ENCODE measurements around the gene TBC1D9.

The TBC1D9 gene

GRCh38 chr4:140644470-140645185 is 111.6 kb downstream of the TBC1D9 start:
- no peak for DNase-seq

DNA sequence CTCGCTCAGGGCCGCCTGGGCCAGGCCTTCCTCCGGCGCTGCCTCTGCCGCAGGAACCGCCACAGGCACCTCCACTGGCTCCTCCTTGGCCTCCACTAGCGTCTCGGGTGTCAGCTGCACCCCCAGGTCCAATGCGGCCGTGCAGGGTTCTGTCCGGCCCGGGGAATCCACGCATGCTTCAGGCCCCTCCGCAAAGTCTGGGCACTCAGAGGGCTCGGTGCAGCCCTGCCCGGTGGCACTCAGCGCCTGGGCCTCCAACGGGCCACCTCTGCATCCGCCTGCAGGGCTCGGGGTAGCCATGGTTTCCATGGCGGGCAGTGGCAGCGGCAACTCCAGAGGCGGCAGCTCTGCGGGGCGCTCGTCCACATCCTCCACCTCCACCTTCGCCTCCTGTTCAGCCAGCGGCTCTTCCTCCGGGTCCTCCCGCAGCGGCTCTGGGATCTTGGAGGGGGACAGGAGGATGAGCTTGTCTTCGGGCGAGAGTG is 112.6 kb downstream of the TBC1D9 start:
- DNase-seq = no peak

GRCh38 chr4:140642674-140643437 is 113.3 kb downstream of the TBC1D9 start:
- DNase-seq = no peak

DNA sequence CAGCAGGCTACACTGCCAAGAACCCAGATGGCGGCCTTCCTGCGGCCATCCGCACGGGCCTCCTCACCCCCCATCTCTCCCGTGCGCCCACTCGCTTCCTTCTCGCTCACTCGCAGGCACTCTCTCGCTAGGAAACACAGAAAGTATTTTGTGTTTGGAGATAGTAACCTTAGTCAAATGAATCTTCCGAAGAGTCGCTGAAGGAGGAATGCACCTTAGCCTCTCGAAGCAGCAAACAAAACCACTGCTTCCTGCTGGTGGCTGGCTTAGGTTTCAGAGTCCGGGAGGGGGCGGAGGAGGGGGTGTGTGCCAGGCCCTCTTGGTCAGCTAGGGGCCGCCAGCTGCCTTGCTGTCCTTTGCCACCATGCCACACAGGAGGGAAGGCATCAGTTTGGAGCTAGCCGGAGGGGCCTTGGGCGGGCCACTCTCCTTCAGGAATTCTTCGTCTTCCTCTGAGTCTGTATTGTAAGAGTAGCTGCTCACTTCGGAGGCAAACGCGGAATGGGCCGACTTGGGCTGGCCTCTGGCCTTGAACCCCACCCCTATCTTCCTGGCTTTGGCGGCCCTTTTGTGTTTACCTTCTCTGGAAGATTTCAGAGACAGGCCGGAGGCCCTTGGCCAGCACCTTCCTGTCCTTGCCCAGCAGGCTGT is 114.3 kb downstream of the TBC1D9 start:
- DNase-seq = no peak

DNA sequence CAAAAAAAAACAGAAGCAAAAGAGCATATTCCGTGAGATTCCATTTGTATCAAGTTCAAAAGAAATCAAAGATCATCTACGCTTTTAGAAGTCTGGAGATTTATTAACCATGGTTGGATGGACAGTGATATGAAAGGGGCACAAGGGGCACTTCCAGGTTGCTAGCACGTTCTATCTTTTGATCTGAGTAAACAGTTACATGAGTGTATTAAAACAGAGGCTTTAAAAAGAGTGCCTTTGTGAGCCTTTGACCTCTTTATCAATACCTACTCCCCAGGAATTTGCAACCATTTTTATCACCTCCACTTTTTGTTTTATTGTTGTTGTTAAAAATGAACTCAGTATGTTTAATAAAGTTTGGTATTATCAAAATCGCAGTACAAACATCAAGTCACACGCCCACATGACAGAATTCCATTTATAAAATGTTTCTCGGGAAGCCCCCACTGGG is 115.1 kb downstream of the TBC1D9 start:
- no peak for DNase-seq

DNA sequence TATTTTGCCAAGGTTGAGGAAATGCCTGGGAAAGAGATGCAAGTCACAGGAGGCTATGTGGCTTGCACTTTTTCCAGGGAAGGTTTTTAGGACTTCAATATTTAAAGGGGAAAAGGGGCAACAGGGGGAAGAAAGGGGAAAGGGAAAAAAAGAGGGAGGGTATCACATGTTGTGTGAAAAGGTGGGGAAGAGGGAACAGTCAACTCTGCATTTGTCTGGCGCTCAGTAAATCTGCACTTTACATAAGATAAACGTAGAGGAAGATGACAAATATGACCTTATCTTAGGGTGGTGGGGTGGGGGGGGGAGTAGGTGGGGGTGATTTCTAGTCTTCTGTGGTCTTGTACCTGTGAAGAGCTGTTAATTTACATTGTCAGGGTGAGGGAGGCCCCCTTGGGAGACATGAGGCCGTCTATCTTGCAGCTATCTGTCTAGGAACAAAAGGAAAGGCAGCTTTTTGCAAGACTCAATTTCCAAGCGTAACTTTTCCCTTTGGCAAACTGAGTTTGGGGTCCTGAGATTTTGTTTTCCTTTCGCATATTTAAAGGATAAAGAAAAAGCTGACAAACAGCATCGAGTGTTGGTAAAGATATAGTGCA is 115.9 kb downstream of the TBC1D9 start:
- no peak for DNase-seq

DNA sequence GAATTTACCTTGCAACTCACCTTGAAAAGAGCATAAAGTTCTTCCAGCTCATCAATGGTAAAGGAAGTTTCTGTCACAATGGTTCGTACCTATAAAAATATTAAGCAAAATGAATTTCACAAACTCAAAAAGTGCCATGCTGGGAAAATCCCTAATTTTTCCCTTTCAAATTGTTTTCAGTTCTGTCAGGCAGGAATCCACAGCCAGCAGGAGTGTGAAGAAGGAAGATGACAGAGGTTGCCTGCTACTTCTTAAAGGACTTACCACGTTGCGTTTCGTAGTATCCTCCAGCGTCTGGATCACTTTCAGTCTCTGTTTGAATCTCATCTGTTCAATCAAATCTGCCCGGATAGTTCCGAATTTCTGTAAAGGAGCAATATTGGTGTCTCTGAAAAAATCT is 117.1 kb downstream of the TBC1D9 start:
- no peak for DNase-seq

GRCh38 chr4:140637836-140638235 is 118.3 kb downstream of the TBC1D9 start:
- no peak for DNase-seq

DNA sequence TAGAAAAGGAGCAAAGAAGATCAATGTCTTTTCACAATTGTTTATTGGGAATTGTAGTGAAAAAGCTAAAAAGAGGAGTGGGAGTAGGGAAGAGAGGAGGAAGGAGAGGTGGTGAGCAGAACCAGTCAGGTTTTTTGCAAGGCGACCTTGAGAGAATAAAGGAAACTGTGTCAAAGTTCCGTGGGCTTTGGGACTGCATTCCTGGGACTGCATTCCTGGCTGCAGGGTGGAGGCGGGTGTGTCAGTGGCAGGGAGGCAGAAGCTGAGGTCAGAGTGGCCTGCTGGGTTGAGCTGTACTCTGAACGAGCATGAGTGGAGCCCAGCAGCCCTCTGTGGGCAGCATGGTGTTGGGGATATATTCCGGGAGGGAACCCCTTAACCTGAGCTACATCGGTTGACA is 120.6 kb downstream of the TBC1D9 start:
- no peak for DNase-seq

GRCh38 chr4:140633951-140634350 is 122.2 kb downstream of the TBC1D9 start:
- DNase-seq = no peak

DNA sequence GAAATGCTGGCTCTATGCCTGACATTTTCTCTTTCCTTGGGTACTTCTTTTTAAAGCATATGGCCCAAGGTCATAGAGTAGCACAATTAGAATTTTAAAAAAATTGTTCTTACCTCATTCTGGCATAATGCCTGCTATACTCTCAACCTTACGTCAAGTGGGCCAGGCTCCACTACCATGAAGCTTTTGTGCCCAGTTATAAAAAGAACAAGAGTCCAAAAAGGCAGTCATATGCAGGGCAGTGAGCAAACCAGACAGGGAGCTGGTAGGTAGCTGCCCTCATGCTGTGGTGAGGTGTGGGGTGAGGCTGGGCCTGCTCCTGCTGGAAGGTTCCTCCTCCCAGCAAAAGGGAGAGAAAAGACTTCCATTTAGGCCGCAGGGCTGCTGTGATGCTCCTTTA is 123.1 kb downstream of the TBC1D9 start:
- no peak for DNase-seq

- DNase-seq = no peak
These were observed 125.9 kb downstream of the TBC1D9 start for GRCh38 chr4:140630246-140630645.

GRCh38 chr4:140628016-140628415 is 128.2 kb downstream of the TBC1D9 start:
- no peak for DNase-seq

DNA sequence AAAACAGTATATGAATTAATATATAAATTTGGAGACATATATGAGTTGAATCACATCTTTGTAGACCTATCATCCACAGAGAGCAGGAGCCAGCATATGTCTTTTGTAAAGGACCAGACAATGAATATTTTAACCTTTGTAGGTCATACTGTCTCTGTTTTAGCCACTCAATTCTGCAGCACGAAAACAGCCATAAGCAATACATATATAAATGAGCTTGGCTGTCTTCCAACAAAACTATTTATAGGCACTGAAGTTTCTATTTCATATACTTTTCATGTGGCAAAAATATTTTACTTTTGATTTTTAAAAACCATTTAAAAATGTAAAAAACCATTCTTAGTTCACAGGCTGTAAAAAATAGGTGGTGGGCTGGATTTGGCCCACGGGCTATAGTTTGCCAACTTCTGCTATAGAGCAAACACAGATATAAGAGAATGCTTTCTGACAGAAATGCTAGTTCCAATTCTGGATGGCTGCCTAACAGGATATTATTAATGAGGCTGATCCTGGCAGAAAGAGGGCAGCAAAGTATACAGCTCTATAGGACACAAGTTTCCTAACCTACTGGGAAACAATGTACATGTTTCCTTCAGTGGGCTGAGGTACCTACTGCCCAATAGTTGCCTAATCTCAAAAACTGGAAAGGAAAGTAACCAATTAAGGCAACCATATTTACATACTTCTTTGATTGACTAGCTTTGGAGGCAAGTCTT is 129.4 kb downstream of the TBC1D9 start:
- no peak for DNase-seq

DNA sequence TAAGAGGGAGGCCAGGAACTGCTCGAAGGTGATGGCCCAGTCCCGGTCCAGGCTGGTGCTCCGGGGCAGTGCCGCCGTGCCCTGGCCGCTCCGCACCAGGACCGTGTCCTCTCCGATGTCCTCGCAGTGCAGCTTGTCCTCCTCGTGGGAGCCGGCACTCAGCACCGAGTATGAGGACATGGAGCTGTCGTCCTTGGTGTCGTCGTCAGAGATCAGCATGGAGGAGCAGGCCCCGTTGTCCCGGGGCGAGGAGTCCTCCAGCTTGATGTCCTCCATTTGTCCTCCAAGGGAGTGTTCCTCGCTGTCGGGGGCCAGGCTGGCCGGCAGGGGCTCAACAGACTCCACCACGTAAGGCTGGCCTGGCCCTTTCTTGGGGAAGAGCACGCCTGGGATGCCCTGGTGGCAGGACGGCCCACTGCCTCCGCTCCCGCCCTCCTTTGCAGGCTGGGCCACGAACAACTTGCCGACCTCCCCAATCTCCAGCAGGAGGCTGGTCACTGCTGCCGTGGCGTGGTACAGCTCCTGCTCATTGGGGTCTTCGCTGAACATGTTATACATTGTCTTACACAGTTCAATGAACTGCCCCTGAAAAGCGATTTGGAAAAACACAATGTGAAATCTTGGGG is 133.7 kb downstream of the TBC1D9 start:
- DNase-seq = no peak

- no peak for DNase-seq
These were observed 135.0 kb downstream of the TBC1D9 start for GRCh38 chr4:140621161-140621560.

GRCh38 chr4:140617499-140618248 is 138.5 kb downstream of the TBC1D9 start:
- no peak for DNase-seq

GRCh38 chr4:140615451-140615850 is 140.7 kb downstream of the TBC1D9 start:
- no peak for DNase-seq

GRCh38 chr4:140612357-140612756 is 143.8 kb downstream of the TBC1D9 start:
- DNase-seq = no peak

GRCh38 chr4:140611854-140612253 is 144.3 kb downstream of the TBC1D9 start:
- no peak for DNase-seq
